GM18519 (cell line): ENCODE data around the gene GZMM.

Experiments
- ATAC-seq: cut with Tn5 transposase; IDR thresholded peaks from one replicate; pipeline ENCODE4 v1.9.1; 2021; ENCODE audit warnings: mild to moderate bottlenecking, moderate library complexity; ENCODE audit not compliant: unreplicated experiment, low FRiP score

Gene GZMM

GRCh38 chr19:533364-534058 is 10.3 kb upstream of the GZMM start:
- ATAC-seq: no peak

DNA sequence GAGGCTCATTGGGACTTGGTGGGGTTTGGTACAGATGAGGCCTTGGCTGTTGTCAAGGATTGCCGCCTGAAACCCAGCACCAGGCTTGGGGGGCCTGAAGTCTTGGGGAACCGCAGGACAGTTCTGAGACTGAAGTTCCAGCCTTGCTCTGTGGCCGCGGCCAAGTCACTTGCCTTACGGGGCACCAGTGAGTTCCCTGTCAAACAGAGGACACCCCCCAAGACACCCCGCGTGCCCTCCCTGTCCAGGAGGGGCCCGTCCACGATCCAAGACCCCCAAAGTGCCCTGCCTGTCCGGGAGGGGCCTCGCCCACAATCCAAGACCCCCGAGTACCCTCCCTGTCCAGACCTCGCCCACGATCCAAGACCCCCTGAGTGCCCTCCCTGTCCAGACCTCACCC is 9.8 kb upstream of the GZMM start:
- no peak for ATAC-seq

- ATAC-seq: no peak
These were observed 8.6 kb upstream of the GZMM start for GRCh38 chr19:535017-535835.

- no peak for ATAC-seq
These were observed 7.6 kb upstream of the GZMM start for GRCh38 chr19:536031-536880.

DNA sequence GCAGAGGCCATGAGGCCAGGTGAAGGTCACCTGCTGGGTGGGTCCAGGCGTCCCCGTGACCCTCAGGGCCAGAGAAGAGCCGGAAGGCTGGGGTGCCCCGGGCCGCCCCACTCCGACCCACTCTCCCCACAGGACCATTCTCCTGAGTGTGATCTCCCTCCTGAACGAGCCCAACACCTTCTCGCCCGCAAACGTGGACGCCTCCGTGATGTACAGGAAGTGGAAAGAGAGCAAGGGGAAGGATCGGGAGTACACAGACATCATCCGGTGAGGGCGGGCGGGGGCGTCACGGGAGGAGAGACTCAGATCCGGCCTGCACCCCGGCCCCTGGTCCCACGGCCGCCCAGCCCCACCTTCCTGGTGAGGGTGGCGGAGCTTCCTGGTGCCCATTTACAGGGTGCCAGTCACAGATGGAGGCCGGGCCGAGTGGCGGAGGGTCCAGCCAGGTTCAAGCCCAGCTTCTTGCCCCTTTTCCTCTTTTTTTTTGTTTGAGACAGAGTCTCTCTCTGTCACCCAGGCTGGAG is 6.9 kb upstream of the GZMM start:
- no peak for ATAC-seq

DNA sequence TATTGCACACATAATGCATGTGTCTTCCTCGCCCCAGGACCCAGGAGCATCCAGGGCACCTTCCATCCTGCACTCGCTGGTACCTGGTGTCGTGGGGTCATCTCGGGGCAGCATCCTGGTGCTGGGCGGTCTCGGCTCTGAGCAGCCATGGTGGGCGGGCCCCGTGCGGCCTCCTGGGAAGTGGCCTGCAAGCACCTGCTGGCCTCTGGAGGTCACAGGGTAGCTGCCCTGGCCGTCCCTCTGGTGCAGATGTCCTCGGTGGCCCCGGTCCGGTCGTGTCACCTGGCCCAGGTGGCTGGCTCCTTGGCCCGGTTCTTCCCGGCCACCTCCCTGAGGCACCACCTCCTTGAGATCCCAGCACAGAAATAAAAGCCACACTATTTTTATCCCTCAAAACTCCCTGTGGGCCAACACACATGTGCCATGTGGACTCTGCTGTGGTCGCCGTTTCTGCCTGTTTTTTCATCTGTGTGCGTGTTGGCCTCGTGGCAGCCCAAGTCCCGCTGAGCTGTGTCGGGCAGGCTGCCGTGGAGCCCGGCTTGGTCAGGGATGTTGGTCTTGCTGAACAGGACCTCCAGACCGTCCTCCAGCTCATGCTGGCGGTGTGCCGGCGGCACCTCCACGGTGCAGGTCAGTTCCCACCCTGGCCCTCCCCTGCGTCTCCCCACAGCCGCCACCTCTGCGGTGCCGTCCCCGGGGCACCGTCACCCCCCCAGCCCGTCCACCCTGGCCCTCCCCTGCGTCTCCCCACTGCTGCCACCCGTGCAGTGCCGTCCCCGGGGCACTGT is 5.0 kb upstream of the GZMM start:
- ATAC-seq: no peak

GRCh38 chr19:539429-540030 is 4.3 kb upstream of the GZMM start:
- no peak for ATAC-seq

GRCh38 chr19:540867-541637 is 2.8 kb upstream of the GZMM start:
- ATAC-seq: no peak

- ATAC-seq: no peak
These were observed 2.2 kb upstream of the GZMM start for GRCh38 chr19:541699-542098.

DNA sequence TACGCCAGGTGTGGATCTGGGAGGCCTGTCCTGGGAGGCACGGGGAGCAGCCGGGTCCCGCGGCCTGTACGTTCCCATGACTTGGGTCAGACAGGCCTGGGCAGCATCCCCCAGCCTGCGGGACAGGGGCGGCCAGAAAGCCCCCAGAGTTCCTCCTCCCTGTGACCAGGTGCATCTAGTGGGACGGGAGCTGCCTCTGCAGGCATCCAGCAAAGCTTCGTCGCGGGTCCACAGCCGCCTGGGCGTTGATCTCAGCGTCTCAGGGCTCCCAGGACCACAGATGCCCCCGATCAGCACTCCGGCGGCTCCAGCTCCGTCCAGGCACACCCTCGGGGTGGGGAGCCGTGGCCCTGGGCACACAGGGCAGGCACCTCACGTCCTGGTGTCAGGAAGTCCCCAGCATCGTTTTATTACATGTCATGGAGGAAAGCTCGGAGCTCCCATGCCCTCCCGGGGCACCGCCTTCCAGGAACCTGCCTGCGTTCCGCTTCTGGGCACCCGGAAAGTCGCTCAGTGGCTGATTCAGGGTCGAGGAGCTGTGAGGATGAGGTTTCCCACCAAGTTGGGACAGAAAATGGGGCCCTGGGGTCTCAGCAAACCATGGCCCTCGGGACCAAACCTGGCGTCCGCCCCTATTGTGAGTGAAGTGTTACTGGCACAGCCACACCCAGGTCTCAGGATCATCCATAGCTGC is 1.5 kb upstream of the GZMM start:
- no peak for ATAC-seq

DNA sequence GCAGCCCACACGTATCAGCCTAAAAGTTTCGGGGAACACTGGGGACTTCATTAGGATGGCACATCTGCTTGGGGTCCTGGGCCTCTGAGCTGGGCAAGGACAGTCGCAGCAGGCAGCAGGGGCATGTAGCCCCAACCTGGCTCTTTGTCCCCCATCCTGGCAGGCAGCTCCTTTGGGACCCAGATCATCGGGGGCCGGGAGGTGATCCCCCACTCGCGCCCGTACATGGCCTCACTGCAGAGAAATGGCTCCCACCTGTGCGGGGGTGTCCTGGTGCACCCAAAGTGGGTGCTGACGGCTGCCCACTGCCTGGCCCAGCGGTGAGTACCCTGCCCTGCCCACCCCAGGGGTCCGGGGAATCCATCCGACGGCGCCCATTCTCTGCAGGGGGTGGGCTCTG is 3.3 kb downstream of the GZMM start:
- no peak for ATAC-seq

GRCh38 chr19:547836-548720 is 4.2 kb downstream of the GZMM start:
- ATAC-seq: no peak

- ATAC-seq: no peak
These were observed 5.3 kb downstream of the GZMM start for GRCh38 chr19:548886-549830.

GRCh38 chr19:554817-555216 is 11.0 kb downstream of the GZMM start:
- no peak for ATAC-seq

DNA sequence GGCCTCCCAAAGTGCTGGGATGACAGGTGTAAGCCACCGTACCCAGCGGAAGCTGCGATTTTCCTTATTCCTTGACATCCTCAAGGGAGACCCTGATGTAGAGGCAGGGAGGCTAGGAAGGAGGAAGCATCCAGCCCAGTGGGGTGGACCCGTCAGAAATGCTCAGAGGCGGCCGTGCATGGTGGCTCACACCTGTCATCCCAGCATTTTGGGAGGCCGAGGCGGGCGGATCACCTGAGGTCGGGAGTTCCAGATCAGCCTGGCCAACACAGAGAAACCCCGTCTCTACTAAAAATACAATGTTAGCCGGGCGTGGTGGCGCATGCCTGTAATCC is 11.6 kb downstream of the GZMM start:
- no peak for ATAC-seq

DNA sequence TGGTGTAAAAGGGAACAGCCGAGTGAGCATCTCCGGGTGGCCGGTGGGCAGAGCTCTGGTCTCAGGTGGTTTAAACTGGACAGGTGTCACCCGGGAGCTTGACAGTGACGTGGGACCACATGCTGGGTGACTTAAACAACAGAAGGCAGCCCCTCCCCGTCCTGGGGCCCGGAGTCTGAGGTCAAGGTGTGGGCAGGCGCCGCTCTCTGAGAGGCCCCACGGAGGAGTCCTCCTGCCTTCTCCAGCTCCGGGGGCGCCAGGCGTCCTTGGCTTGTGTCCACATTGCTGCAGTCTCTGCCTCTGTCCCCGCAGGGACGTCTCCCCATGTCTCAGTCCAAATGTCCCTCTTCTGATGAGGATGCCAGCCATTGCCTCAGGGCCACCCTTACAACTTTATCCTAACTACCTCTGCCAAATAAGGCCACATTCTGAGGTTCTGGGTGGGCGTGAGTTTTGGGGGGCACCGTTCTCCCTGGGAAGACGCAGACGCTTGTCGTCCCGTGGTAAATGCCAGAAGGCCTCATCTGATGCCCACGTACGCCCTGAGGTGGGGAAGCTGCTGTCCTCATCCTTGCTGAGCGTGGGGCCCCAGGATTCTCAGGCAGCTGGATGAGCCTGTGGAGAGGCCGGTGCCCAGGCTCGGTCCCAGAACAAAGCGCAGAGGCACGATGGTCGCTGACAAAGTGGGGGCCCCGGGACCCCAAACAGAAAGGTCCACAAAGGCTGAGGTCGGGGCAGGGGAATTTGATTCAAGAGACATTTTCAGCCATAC is 12.9 kb downstream of the GZMM start:
- no peak for ATAC-seq
